ENCODE data around the gene SLC19A1.

DNA sequence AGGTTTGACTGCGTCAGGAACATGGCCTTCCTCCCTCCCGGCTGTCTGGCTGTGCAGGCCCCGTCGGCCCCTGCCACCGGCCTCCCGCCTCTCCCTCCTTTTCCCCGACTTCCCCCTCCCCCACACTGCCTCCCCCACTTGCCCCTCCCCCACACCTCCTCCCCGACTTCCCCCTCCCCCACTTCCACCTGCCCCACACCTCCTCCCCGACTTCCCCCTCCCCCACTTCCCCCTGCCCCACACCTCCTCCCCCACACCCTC, 52.6 kb downstream of the SLC19A1 start:
- TF ChIP-seq, protein P1, sequence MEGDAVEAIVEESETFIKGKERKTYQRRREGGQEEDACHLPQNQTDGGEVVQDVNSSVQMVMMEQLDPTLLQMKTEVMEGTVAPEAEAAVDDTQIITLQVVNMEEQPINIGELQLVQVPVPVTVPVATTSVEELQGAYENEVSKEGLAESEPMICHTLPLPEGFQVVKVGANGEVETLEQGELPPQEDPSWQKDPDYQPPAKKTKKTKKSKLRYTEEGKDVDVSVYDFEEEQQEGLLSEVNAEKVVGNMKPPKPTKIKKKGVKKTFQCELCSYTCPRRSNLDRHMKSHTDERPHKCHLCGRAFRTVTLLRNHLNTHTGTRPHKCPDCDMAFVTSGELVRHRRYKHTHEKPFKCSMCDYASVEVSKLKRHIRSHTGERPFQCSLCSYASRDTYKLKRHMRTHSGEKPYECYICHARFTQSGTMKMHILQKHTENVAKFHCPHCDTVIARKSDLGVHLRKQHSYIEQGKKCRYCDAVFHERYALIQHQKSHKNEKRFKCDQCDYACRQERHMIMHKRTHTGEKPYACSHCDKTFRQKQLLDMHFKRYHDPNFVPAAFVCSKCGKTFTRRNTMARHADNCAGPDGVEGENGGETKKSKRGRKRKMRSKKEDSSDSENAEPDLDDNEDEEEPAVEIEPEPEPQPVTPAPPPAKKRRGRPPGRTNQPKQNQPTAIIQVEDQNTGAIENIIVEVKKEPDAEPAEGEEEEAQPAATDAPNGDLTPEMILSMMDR (IDR thresholded peaks at IDR 0.05): no peak
- TF ChIP-seq POLR2A (IDR thresholded peaks at IDR 0.05): no peak
